ENCODE data around the gene CDKN3.

- TF ChIP-seq POLR2A (IDR thresholded peaks at IDR 0.05) (no peak), CTCF (IDR thresholded peaks at IDR 0.05) (no peak), POLR2AphosphoS5 (IDR thresholded peaks at IDR 0.05; ENCODE audit: insufficient read depth in 1 of 2, low read depth in 1 of 2) (no peak)
Measured at GRCh38 chr14:54440037-54440436, 43.2 kb downstream of the CDKN3 start.

Measured in vagina (tissue), 2 donors.